ENCODE measurements around the gene ARHGEF26.

DNA sequence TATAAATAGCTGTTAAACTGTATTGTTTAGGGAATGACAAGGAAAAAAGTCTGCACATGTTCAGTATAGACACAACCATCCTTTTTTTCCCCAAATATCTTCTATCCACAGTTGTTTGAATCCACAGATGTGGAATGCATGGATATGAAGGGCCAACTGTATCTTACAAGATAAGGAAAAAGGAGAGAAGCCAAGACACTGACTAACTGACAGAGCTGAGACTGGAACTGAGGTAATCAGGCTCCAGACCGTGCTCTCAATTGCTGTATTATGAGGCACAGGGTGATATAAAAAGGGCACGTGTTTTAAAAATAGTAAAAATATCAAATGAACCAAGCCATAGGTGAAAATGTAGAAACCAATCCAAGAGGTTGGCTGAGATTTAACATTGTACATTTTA, 154.1 kb downstream of the ARHGEF26 start:
- no peak for TF ChIP-seq POLR2A (IDR thresholded peaks at IDR 0.05)
- TF ChIP-seq, protein P1, sequence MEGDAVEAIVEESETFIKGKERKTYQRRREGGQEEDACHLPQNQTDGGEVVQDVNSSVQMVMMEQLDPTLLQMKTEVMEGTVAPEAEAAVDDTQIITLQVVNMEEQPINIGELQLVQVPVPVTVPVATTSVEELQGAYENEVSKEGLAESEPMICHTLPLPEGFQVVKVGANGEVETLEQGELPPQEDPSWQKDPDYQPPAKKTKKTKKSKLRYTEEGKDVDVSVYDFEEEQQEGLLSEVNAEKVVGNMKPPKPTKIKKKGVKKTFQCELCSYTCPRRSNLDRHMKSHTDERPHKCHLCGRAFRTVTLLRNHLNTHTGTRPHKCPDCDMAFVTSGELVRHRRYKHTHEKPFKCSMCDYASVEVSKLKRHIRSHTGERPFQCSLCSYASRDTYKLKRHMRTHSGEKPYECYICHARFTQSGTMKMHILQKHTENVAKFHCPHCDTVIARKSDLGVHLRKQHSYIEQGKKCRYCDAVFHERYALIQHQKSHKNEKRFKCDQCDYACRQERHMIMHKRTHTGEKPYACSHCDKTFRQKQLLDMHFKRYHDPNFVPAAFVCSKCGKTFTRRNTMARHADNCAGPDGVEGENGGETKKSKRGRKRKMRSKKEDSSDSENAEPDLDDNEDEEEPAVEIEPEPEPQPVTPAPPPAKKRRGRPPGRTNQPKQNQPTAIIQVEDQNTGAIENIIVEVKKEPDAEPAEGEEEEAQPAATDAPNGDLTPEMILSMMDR (IDR thresholded peaks at IDR 0.05) = no peak
